GM21723 (cell line): ENCODE results near the gene RPS19.
"Not testable (repeated sequence)": the region's sequence is repeated elsewhere in the genome, so short reads cannot be mapped to it uniquely, and the experiment has no call there.

ENCODE experiments used
- ATAC-seq: cut with Tn5 transposase; IDR thresholded peaks from one replicate; pipeline ENCODE4 v1.9.1; 2021; ENCODE audit warnings: mild to moderate bottlenecking, moderate library complexity; ENCODE audit not compliant: unreplicated experiment

Gene RPS19

DNA sequence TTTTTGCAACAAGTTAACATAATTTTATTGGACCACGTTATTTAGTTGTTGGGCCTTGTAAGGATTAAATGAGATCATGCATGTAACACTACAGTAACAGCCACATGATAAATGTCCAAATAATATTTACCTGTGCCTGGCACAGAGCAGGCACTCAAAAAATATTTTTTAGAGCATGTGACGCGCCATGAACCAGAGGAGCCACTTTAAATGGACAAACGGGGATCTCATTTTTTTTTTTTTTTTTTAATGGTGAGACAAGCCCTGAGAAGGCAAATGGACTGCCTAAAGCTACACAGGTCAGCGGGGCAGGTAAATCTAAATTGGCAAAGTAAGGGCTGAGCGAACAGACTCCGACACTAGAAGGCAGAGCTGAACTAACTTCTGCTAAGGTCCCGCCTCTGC is 840 bp upstream of the RPS19 start:
- no peak for ATAC-seq

DNA sequence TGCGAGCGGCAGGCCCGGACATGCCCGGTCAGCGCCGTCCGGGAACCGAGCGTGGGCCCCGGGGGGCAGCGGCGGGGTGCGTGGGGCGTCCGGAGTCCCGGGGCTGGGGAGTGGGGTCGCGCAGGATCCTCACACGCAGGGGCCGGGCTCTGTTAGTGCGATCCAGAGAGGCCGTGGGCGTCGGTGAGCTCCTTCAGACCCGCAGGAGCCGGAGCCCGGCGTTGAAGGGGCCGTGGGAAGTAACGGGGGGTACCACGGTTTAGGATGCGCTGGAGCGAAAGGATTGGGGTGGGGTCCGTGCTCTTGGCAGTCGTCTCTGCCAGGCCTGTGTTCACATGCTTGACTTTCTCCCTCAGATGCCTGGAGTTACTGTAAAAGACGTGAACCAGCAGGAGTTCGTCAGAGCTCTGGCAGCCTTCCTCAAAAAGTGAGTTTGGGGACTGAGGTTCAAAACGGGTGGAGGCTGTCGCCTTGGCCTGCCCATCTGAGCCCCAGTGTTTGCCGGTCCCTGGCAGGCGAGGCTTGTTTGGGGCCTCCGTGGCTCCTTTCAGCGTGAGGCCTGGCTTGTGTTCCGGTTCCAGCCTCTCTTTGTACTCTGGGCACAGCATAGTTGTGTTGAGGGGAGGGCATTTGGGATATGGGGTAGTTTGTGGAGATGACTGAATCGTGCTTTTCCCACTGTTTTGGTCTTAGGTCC is 512 bp downstream of the RPS19 start:
- no peak for ATAC-seq

DNA sequence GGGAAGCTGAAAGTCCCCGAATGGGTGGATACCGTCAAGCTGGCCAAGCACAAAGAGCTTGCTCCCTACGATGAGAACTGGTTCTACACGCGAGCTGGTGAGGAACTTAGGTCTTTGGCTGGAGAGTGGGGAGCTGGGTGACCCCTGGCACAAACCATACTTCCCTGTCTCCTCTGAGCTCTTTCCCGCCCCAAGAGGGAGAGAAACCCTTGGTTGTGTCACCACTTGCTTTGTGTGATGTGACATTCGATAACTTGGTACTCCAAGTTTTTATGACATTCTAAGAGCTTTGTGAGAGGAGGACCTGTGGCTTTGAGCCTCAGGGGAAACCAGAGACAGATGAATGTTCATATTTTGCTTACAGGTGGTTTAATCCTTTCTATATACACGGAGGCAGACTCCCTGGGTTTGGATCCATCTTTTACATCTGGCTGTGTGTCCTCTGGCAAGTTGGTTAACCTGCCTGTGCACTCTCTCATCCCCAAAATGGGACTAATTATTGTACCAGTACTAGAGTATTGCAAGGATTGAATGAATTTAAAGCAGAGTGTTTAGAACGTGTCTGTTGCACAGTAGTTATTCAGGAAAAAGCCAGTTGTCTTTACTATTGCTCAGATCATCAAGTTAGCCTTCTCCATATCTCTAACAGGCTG is 1.2 kb downstream of the RPS19 start:
- ATAC-seq: no peak

DNA sequence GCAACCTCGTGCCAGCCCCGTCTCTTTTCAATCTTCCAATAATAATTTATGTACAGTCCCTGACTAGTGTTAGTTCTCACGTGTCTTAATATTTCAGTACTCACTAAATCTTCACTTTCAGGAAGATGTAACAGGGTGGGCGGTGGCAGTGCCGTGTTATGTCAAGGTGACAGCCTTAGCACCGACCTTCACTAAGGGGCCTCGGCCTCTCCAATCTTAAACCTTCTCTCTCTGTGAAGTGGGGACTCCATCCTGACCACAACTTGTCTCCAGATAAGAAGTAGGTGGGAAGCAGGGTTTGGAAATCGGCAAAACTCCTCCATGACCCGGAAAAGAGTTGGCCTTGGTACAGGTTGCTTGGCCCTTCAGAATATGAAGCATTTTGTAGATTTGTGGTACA is 1.8 kb downstream of the RPS19 start:
- no peak for ATAC-seq

DNA sequence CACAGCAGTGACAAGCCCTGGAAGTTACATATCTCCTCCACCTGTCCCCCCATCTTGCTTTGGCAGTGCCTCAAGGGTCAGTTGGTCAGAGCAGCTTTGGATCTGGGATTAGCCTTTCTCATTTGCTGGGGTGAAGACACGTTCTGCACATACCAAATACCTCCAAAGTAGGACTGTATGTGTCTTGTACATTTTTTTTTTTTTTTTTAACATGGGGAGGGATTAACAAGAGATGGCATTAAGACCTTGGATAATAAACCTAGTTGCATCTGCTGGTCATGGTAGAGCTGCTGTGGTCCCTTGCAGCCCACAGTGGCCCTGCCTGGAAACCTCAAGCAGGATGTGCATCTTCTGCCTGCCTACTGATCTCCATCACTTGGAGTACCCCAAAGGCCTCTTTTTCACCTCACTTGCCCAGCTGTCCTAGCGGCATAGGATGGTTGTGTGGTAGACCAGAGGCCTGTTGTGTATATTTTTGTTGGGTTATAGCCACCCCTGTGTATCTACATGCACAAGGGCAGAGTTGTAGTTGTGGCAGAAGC is 2.5 kb downstream of the RPS19 start:
- ATAC-seq: no peak

DNA sequence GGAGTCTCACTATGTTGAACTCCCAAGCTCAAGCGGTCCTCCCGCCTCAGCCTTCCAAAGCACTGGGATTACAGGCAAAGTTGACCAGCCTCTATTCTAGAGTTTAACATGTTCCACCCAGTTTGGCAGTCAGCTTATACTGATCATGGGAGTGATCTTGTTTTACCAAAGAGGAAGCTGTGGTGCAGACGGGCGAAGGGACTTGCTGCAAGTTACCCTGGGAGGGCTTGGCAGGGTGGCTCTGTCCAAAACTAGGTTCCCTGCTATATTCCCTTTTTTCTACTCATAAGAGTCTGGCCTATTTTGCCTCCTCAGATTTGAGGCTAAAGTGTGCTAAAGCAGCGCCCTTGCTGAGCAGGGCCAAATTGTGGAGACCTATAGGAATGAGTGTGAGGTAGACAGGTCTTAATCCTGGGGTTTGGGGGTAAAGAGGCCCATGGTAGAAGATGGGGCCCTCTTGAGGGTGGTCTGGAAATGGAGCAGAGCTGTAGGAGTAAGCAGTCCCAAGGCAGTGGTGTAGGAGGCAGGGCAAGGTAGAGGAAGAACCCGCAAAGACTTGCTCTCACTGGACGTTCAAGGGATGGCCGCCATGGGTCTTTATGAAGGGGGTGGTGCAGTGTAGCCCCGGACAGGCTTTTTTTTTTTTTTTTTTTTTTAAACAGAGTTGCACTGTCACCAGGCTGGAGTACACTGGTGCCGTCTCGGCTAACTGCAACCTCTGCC is 3.3 kb downstream of the RPS19 start:
- ATAC-seq: no peak

DNA sequence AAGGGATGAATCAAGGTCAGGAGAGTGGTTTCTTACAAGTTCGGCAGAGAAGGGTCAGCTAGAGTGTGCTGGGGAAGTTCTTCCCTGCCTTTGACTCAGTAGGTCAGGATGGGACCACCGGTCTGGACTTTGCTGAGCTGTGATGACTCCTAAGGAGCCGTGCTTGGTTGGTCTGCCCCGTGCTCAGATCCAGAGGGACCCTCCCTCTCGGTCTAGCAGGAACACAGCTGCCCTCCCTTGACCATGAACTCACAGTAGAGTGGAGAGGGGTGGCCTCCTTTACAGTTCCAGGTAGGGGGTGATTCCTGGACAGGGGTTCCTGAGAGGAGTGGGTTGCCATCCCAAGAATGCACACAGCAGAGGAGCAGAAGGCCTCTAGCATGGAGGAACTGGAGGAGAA is 4.3 kb downstream of the RPS19 start:
- no peak for ATAC-seq

DNA sequence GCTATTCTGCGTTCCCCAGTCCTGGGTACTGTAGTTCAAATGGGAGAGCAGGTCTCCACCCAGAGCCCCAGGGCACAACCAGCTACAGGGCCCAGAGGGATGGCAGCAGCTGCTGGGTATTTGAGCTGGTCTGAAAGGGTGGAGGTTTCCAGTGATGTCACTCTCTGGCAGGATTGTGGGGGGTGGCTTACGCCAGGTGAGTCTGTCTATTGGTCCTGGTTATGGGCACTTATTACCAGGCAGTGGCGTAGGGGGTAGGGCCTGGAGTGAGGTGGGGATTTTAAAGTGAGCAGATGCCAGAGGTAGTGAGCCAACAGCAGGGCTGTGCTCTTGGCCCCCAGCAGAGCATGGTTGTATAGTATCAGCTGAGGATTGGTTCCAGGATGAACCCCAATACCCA is 6.2 kb downstream of the RPS19 start:
- ATAC-seq: no peak

DNA sequence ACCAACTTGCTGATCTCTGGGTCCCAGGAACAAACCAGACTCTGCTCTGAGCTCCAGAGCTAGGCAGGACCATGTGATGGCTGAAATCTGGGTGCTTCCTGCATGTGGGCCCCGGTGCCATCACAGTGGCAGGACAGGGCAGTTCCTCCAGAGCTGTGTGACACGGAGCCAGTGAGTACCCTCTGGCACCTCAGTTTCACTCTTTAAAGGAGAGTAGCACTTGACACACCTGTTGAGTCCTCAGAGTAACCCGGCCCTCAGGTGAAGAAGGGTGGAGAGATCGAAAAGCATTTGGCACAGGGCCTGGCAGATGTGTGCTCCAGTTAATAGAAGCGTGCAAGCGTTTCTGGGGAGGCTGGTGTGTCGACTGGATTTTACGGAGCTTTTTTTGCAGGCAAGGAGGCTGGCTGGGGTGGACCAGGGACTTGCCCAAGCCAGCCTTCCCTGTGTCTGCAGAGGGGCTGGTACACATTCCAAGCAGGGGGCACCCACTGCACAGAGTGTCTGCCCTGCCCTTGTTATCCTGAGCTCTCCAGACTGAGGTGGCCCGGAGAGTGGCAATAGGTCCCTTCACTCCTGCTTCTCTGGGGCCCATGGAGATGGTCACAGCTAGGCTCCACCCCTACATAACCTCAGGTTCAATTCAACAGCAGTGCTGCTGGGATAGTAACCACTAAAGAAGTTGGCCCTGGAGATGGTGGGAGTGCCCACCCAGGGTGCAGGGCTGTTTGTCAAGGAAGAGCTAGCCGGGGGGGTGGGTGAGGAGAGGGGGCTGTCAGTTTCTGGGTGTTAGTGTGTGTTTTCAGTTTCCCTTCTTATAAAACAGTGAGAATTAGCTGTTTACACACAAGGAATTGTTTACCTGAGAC is 8.3 kb downstream of the RPS19 start:
- ATAC-seq: no peak

DNA sequence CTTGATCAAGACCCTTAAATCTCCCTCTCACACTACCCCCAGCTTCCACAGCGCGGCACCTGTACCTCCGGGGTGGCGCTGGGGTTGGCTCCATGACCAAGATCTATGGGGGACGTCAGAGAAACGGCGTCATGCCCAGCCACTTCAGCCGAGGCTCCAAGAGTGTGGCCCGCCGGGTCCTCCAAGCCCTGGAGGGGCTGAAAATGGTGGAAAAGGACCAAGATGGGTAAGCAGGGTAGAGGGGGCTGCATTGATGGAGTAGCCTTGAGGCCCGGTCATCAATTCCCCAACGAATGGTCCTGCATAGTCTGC is 8.9 kb downstream of the RPS19 start:
- ATAC-seq: no peak

DNA sequence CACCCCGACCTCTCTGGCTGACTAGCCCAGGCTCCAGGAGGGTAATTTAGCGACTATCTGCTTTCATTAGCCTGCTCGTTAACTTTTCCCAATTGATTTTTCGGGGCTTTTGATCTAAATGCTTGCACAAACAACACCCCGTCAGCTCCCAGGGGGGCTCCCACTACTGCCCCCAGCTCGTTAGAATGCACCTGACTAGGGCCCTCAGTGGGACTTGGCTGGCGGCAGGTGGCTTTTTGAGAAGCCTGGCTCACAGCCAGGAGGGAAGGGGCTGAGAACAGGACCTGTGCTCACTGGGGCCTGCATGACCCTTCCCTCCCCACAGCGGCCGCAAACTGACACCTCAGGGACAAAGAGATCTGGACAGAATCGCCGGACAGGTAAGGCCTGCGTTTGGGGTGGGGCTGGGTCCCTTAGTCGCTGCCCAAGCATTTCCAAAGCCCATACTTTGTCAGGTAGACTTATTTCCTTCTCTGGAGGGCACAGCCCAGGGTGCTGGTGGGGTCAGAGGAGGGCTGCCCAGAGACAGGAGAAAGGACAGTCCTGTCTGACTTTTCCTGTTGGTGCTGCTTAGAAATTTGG is 9.4 kb downstream of the RPS19 start:
- no peak for ATAC-seq

DNA sequence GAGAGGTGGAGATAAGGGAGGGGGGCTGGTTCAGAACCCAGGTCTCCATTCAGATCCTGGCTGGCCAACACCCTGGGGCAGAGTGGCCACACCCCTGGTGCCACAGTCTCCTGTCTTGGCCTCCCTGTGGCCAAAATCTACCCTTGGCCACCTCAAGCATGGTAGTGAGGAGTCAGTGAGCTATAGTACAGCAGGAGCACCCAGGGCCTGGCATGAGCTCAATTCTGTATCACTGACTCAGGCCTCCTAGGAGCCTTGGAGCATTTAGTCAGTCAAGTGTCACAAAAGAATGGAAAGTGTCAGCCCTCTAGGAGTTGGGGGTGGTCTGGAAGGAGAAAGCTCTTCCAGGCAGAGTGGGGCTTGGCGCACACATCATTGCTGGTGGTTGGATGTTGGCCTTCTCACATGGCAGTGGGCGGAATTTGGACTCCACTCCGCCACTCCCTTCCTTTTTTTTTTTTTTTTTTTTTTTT is 10.4 kb downstream of the RPS19 start:
- no peak for ATAC-seq

DNA sequence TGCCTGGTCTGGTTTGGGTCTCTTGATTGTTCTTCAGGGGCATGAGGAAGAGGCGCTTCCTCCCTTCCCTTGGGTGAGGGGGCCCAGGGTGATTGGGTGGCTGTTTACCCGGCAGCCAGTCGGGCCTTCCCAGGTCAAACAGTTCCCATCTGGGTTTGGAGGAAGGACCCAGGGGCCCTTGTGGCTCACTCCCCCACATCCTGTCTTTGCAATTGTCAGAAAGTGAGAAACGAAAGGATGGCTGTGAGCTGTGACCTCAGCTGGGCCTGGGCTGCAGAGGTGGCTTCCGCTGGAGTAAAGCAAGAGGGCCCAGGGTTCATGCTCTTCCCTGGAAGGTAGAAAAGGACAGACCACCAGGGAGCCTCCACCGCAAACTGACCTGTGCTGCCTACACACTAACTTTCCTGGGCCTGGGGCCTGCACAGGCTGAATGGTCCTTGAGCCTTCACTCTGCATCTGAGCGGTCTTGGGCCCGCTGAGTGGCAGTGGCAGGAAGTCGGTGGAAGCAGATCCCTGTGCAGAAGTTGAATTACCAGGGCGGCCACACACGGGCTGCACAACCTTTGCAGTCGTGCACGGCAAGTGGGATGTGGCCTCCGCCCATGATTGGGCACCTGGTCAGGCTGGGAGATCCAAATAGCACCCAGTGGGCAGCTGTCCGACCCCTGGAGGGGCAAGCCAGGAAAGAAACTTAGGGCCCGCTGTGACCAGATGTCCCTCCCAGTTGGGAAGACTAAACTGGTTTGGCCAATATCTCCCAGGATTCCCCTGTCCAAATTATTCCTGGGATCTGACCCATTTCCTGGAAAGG is 11.7 kb downstream of the RPS19 start:
- peak; percentile 50 for ATAC-seq

DNA sequence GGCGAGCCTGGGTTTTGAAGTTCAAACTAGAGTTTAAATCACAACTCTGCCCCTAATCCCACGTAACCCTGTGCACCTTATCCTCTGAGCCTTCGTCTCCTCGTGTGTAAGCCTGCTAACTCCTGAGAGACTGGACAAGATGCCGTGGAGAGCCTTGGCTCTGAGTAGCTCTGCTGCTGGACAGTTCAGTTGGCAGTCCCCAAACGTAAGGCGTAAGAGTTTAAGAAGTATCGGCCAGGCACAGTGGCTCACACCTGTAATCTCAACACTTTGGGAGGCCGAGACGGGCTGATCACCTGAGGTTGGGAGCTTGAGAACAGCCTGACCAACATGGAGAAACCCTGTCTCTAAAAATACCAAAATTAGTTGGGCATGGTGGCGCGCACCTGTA is 12.3 kb downstream of the RPS19 start:
- no peak for ATAC-seq

DNA sequence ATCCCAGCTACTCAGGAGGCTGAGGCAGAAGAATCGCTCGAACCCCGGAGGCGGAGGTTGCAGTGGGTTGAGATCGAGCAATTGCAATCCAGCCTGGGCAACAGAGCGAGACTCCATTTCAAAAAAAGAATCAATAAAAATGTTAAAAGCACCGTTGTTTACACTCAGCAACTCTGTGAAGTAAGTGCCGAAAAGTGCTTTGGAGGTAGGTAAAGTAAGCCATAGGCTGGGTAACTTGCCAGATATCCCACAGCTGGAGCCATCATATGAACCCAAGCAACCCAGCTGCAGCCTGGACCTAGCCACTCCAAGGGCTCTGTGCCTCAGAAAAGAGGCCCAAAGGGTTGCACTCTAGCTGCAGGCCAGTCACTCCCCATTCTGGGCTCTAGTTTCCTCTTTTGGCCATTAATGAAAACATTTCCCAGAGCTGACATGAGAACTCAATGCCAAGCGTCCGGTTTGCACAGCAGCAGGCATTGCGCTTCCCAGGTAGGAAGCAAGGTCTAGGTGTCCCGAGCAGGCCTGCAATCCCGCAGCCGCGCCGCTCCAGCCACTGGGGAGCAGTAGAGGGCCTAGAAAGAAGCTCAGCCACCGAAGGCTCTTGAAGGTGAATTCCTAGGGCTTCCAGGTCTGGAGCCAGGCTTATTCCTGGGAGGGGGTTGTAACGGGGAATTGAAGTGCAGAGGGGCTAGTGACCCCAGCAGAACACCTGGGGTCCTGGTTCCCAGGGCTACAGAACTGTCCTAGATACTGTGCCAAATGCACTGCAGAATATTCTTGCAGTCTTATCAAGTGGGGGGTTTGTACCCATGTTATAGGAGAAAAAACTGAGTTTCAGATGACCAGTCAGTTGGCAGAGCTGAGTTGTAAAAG is 13.0 kb downstream of the RPS19 start:
- no peak for ATAC-seq

DNA sequence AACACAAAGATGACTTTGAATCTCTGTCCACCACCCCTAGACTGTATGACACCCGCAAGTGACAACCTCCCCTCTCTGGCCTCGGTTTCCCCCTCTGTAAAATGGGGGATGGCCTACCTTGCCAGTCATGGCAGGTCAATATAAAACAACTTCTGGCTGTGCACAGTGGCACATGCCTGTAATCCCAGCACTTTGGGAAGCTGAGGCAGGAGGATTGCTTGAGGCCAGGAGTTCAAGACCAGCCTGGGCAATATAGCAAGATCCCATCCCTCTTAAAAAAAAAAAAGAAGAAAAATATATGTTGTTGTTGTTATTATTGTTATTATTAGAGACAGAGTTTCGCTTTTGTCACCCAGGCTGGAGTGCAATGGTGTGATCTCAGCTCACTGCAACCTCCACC is 15.9 kb downstream of the RPS19 start:
- ATAC-seq: not testable (repeated sequence)

DNA sequence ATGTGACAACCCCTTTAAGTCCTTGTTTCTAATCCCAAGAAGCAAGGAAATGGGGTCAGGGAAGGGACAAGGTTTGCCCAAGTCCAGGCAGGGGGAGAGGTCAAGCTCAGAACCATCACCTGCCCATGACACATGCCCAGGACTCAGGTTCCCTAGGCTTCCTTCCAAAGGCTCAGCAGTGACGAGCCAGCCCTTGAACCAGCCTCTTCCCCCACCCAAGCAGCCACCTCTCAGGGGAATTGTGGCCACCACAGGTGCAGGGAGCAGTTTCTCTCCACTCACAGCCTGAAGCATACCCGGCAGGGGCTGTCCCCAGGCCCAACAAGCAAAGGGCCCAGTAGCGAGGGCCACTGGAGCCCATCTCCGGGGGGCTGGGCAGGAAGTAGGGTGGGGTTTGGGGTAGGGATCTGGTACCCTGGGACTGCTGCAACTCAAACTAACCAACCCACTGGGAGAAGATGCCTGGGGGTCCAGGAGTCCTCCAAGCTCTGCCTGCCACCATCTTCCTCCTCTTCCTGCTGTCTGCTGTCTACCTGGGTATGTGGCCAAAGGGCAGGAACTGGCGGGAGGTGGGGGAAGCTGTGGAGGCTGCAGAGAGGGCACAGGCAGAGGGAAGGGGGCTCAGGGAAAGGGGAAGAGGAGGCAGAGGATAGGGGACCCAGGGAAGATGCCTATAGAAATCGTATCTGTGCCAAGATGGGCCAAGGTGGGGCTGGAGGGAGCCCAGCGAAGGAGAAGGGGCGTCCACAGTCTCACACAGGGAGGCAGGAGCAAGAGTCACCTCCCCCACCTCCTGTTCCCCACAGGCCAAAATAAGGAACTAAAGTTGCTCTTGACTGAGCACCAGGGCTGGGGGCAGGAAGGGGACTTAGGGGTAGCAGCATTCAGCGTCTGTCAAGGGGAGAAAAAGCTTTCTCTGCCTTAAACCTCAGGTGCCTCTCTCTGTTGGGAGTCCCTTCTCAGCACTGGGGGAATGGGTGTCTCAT is 17.1 kb downstream of the RPS19 start, which contains the start of gene CD79A:
CD79A (plus strand) TSS at position 433 of the 986 bp plus-strand sequence; CDS start at position 459, 26 bp downstream.
- peak; percentile 56 for ATAC-seq
